ENCODE data around the gene MELTF.
"Not testable (repeated sequence)": the region's sequence is repeated elsewhere in the genome, so short reads cannot be mapped to it uniquely, and the experiment has no call there.

The MELTF gene

DNA sequence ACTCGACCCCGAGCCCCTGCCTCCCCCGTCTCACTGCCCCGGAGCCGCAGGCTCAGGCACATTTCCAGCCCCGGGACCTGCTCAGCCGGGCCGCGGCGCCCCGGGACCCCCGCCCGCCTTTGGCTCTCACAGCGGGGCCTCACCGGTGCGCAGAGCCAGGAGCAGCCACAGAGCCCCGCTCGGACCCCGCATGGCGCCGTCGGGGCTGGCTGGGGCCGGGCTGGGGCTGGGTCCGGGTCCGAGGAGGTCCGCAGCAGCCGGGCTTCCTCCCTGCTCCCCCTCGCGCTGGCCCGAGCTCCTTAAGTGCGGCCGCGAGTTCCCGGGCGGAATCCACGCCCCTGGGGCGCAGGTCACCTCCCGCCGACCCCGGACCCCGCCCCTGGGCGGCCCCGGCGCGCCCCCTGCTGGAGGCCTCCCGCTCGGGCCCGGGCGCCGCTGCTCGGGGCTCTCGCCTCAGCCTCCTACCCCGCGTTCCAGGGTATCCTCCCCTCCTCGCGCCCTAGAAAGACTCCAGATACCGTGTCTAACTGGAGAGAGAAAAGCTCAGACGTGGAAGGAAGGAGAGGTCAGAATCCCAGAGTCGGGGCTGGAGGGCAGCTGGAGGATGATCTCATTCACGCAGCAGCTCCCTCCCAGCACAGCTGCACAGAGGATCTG, at the start of gene MELTF:
MELTF (minus strand) TSS at position 307 of the 657 bp plus-strand sequence; CDS start at position 192, 115 bp downstream.
- DNase-seq (ENCODE audit: low read depth, low spot score): peak; percentile 30

GRCh38 chr3:197076415-197076814, 46.8 kb upstream of the MELTF start:
- DNase-seq (ENCODE audit: low read depth, low spot score): no peak

GRCh38 chr3:197068077-197068476, 38.5 kb upstream of the MELTF start:
- DNase-seq (ENCODE audit: low read depth, low spot score): no peak

GRCh38 chr3:197064771-197065170, 35.2 kb upstream of the MELTF start:
- no peak for DNase-seq (ENCODE audit: low read depth, low spot score)

- no peak for DNase-seq (ENCODE audit: low read depth, low spot score)
Measured at GRCh38 chr3:197062446-197062845, 32.8 kb upstream of the MELTF start.

DNA sequence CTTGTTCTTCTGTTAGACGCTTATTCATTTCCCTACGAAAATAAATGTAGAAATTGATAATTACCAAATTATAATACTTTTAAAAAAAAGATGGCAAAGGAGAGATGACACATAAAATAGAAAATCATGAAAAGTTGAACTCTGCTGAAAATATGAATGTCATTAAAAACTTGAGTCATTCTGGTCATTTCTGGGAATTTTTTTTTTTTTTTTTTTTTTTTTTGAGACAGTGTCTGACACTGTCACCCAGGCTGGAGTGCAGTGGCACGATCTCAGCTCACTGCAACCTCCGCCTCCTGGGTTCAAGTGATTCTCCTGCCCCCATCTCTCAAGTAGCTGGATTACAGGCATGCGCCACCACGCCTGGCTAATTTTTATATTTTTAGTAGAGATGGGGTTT, 22.0 kb upstream of the MELTF start:
- DNase-seq (ENCODE audit: low read depth, low spot score): not testable (repeated sequence)

GRCh38 chr3:197050511-197050910, 20.9 kb upstream of the MELTF start:
- no peak for DNase-seq (ENCODE audit: low read depth, low spot score)

GRCh38 chr3:197042539-197042938, 12.9 kb upstream of the MELTF start:
- DNase-seq (ENCODE audit: low read depth, low spot score): no peak

DNA sequence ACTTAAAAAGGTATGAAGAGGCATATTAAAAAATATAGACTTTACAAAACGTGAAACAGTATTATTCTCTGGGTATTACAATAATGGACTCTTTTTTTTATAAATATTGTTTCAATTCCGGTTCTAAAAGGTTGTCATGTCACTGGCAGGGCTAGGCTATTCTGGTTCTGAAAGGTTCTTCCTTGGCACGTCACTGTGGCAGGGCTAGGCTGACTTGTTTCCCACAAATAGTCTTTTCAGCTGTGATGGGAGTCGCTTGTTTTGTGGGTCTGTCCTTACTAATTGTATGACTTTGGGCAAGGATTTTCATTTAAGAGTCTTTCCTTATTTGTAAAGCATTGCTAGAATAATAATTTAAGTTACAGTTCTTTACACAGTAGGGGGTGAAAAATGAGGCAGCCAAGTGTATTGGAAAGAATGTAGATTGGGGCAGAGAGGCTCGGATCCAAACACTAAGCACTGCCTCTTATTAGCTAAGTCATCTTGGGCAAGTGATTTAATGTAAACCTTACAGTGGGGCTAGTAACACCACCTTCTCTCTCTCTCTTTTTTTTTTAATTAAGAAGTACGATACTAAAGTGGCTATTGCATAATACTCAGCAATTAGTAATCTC, 12.4 kb upstream of the MELTF start:
- DNase-seq (ENCODE audit: low read depth, low spot score): no peak

DNA sequence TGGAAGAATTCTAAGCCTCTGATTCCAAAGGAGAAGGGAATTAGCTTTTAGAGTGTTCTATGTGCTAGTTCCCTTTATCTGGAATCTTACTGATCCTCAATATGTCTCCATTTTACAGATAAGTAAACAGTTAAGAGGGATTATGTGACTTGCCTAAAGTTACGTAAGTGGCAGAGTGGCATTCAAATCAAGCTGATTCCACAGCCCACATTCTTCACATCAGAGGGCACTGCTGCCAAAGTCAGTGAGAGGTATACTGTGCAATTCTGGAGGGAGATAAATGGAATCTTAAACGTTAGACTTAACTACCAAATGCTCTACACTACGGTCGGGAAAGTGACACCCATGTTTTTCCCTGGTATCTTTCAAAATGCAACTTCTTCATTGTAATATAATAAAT, 11.0 kb upstream of the MELTF start:
- DNase-seq (ENCODE audit: low read depth, low spot score): no peak

DNA sequence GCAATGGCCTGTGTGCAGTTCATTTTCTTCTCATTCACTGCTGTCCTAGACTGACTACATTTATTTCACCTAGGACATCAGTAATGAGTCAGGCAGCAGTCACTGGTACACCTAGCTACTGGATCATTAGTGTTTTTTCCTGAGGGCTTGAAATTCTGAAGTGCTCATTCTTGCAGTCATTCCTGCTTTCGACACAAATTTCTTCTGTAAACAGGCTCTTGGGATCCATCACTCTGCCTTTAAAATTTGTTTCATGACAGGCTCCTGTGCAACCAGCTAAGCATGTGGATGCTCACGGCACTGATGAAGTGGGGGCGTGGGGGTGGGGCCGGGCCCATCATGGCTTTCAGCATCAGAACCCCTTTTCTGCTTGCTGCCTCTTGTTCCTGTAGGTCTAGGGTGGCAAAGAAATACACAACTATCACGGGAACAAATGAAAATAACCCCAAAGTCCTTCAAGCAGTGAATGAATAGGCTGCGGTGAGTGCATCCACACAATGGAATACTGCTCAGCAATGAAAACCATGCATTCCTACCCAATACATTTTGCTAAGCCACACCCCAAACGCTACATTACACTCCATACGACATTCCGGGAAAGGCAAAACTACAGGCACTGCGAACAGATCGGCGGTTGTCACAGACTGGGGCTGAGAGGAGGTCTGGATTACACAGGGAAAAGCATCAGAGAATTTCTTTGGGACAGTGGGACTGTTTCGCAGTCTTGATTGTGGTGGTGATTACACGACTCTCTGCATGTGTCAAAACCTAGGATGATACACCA, 9.3 kb upstream of the MELTF start:
- no peak for DNase-seq (ENCODE audit: low read depth, low spot score)

GRCh38 chr3:197035577-197035976, 6.0 kb upstream of the MELTF start:
- no peak for DNase-seq (ENCODE audit: low read depth, low spot score)

DNA sequence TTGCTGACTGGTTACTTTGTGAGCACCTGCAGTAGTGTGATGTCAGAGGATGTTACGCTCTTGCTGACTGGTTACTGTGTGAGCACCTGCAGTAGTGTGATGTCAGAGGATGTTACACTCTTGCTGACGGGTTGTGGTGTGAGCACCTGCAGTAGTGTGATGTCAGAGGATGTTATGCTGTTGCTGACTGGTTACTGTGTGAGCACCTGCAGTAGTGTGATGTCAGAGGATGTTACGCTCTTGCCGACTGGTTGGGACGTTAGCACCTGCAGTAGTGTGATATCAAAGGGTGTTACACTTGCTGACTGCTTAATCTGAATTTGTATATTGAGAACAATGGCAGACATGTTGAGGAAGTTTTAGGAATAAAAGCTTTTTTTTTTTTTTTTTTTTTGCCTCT, 5.2 kb upstream of the MELTF start:
- DNase-seq (ENCODE audit: low read depth, low spot score): not testable (repeated sequence)

- not testable (repeated sequence) for DNase-seq (ENCODE audit: low read depth, low spot score)
Measured at GRCh38 chr3:197033764-197034163, 4.1 kb upstream of the MELTF start.

GRCh38 chr3:197031315-197032285, 2.0 kb upstream of the MELTF start:
- no peak for DNase-seq (ENCODE audit: low read depth, low spot score)

GRCh38 chr3:197030379-197031314, 1.0 kb upstream of the MELTF start:
- no peak for DNase-seq (ENCODE audit: low read depth, low spot score)

GRCh38 chr3:197028728-197029510, 698 bp downstream of the MELTF start:
- no peak for DNase-seq (ENCODE audit: low read depth, low spot score)

DNA sequence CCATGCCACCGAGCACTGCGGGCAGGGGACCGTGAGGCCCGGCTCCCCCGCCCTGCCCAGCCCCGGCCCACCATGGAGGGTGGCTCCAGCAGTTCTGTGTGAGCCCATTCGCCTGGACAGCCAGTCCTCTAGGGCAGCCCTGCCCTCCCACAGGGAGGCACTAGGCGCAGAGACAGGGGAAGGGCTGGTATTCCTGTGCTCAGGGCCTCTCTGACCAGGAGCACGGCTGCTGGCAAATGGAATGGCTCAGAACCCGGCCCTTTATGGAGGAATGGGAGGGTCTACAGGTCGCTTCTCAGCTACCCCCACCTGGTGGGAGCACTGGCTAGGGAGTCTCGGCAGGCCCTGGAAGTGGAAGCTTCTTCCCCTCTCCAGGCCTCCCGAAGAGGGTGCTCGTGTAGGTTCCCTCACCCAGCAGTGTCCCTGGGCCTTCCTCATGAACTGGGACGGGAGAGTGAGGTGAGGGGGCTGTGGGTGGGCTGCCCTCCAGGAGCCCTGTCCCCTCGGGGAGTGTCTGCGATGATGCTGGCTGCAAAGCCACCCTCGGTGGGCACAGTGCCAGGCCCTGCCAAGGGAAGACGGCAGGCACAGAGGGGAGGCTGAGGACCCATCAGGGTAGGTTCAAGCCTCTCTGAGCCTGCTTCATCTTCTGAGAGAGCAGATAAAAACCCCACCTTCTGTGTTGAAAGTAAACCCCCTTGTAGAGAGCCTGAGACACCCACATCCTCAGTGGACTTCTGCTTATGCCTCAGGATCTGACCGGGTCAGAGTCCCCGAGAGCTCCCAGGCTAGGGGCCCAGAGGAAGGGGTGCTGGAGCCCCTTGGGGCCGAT, 1.5 kb downstream of the MELTF start:
- no peak for DNase-seq (ENCODE audit: low read depth, low spot score)
